ENCODE measurements around the gene WSB1.
A peak's percentile ranks its signal among the peaks of the same experiment; 100 is the strongest.

Gene WSB1

DNA sequence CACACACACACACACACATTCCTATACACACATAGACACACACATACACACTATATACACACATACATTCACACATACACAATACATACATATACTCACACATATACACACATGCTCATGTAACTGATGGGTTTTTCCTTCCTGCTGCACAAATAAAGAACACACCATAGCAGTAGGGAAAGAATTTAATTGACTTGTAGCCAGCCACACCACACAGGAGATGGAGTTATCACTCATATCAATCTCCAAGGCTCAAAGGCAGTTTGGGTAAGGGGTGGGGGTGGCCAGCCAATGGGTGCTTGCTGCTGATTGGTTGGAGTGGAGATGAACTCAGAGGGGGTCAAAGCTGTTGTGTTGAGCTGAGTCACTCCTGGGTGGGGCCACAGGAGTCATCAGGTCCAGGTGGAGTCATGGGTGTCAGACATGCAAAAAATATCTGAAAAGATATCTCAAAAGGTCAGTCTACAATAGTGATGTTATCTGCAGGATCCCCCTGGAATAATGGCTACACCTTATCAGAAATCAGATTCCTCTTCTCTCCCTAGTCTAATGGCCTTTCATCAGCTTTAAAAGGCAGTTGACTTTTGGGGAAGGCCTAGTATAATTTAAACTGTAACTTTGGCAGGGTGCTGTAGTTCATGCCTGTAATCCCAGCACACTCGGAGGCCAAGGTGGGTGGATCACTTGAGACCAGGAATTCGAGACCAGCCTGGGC lies 46.1 kb downstream of the WSB1 start:
- no peak for DNase-seq

- DNase-seq: no peak
Observed at GRCh38 chr17:27340575-27340974, 46.7 kb downstream of the WSB1 start.

DNA sequence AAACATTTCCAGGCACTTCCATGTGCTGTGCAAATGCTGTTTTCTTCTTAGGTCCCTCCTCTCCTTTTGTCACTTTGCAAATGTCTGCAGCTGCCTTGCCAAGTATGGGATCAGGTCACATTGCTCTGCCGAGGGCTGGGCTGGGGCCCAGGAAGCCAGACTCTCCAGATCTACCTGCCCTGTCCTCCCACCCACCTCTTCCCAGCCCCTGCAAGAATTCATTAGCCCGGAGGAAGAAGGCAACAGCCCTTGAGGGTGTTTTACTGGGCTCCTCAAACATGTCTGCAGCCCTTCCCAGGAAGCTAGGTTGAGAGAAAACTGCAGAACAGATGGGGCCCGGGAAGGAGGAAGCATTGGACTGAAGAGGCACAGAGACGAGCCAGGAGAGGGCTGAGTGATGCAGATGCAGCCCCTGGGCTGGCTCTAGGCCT lies 47.1 kb downstream of the WSB1 start:
- DNase-seq: no peak

- no peak for DNase-seq
Observed at GRCh38 chr17:27342059-27342458, 48.1 kb downstream of the WSB1 start.

GRCh38 chr17:27343294-27343693 lies 49.4 kb downstream of the WSB1 start:
- no peak for DNase-seq

GRCh38 chr17:27343977-27344607 lies 50.2 kb downstream of the WSB1 start:
- no peak for DNase-seq

- DNase-seq: no peak
Observed at GRCh38 chr17:27345141-27345904, 51.4 kb downstream of the WSB1 start.

- DNase-seq: no peak
Observed at GRCh38 chr17:27346228-27346899, 52.5 kb downstream of the WSB1 start.

GRCh38 chr17:27348196-27348595 lies 54.3 kb downstream of the WSB1 start:
- DNase-seq: no peak

DNA sequence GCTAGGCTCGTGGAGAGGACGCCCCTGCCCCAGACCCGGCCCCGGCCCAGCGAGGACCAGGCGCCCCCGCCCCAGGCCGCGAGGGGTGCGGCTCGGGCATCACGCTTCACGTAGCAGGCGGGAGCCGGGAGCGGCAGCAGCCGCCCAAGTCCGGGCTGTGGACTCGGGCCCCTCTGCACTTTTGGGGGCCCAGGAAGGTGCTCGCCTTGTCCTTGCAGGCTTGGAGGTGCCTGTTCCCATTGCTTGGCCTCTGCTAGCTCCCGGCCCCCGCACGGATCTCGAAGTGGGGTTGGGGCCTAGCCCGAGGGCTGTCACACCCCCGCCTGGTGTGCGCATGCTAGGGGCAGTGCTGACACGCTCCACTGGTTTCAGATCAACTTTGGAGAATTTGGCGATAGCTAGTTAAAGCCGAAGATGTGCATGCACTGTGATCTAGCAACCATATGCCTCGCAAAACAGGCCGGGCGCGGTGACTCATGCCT lies 55.7 kb downstream of the WSB1 start:
- no peak for DNase-seq

DNA sequence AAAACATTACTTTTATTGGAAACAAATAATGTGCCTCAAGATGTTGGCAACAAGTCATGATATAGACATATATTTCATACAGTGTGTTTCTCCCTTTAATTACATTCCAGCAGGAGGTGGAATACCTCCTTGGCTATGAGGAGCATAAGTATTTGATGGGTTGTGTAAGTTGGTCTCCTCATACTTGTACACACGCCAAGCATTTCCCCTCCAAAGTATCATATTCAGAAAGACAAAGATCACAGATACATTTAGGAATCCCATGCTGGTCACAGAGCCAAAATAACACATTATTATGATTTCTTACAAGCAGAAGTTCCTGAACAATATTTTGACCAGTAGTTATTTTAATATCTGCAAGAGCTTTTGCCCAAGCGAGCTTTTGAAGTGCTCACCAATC lies 57.8 kb downstream of the WSB1 start:
- DNase-seq: no peak

GRCh38 chr17:27352448-27353032 lies 58.6 kb downstream of the WSB1 start:
- no peak for DNase-seq

DNA sequence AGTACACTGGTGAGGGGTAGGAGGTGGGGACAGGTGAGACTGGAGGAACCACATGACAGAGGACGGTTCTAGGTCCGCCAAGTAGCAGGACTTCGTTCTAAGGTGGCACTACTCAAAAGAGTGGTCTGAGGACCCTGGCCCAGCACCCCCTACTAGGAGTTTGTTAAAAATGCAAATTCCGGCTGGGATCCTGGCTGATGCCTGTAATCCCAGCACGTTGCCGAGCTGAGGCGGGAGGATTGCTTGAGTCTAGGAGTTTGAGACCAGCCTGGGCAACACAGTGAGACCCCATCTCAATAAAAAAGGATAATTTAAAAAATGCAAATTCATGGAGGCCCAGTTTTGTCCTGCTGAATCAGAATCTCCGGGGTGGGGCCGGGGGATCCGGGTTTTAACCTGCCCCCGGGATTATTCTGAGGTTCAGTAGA lies 59.1 kb downstream of the WSB1 start:
- DNase-seq: no peak

DNA sequence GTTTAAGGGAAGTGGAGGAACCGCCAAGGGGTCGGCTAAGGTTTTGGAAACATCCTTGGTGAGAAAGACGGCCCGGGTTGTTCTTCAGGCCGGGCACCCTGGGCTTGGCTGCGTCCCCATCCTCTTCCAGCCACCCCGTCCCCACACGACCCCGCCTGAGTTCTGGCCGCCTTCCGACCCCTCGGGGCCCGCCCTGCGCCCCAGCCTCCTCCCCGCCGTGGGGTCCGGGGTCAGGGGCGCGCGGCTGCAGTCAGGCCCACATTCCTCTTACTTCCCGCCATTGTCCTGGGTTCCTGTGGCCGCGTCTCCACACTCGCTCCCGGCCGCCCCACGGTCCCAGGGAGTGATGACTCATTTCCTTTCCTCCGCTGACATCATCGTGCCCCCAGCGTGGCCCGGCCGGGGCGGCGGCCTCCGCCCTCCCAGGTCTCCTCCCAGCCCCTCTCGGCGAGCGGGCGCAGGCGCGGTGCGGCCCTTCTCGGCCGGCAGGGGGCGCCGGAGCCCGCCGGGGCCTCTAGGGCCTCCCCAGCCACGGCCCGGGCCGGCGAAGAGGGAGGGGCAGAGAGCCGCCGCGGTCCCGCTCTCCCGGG lies 59.6 kb downstream of the WSB1 start:
- peak; percentile 77 for DNase-seq

GRCh38 chr17:27354051-27354490 lies 60.2 kb downstream of the WSB1 start:
- DNase-seq: no peak

DNA sequence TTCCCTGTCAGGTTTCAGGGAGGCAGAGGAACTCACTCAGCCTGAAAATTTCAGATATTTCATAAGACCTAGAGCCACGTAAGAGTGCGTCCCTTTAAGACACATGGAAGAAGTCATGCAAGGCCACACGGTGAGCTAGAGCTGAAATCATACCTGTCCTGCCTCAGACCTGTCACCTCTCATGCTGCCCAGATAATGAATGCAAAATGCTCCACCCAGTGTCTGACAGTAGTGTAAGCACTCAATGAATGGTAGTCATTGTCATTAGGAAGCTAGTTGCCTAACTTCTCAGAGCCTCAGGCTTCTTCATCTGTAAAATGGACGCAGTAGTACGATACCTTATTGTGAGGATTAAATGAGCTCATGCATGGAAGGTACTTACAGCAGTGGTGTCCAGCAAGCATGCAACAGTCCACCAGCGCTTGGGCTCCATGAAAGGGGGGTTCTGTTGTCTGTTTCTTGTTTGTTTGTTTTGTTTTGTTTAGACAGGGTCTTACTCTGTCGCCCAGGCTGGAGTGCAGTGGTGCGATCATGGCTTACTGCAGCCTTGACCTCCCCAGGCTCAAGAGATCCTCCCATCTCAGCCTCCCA lies 60.7 kb downstream of the WSB1 start:
- DNase-seq: no peak

DNA sequence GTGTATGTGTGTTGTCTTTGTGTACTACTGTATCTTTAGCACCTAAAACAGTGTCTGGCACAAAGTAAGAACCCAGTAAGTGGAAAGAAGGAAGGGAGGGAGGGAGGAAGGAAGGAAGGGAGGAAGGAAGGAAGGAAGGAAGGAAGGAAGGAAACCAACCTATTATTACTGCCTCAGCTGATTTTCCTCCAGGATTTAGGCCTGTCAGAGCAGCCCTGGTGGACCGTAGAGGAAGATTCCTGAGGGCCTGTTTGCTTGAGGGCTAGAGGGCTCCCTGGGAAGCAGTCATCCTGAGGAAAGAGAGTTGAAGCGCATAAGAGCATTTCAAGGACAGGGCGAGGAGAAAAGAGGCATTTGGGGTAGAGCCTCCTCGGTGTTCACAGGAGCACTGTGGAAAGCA lies 61.5 kb downstream of the WSB1 start:
- DNase-seq: no peak

DNA sequence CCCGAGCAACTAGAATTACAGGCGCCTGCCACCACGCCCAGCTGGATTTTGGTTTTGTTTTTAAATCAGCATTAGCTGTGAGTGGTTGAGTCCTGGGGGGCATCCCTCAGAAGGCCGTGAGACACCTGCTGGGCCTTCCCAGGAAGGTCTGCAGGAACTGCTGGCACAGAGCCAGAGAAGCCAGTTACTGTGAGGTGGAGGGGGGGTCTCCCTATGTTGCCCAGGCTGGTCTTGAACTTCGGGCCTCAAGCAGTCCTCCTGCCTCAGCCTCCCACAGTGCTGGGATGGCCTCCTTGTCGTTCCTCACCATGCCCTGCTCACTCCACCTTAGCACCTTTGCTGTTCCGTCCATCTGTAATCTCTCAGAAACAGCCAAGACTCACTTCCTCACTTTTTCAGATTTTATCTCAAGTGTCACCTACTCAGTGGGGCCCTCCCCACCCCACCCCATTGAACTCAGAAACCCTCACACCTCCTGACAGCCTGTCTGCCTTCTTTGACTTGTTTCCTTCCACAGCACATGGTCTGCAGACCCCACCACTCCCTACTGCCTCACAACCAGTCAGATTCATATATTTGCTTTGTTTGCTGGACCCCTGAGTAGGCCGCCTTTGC lies 62.3 kb downstream of the WSB1 start:
- no peak for DNase-seq

DNA sequence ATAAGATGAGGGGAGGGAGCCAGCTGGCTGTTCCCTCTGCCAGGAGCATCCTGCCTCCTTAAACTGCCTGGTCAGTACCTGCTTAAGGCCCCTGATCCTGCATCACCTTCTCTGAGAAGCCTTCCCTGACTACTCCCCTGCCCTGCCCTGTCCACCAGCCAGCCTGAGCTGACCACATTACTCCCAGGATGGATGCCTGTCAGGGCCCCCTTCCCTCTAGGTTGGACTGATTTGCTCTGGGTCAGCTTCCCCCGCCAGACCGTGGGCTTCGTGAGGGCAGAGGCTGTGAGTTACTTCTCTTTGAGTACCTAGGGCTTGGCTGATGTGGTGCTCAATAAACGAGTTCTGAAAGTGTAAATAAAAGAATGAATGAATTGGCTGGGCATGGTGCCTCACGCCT lies 63.3 kb downstream of the WSB1 start:
- DNase-seq: no peak

GRCh38 chr17:27360507-27360906 lies 66.6 kb downstream of the WSB1 start:
- no peak for DNase-seq

DNA sequence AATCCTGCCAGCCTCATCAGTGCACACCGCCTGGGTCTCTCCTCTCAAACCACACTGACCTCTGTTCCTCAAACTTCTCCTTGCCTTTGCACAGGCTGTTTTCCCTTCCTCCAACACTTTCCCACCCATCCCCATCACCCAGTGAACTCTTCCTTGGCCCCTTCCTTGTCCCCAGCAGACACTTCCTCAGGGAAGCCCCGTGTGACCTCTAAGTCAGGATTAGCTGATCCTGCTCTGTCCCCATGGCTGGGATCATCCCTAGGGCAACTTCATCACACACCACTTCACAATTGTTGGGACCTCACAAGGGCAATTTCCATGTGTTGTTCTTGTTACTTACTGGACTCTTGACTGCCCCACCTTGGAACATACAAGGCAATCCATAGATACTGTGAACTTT lies 67.8 kb downstream of the WSB1 start:
- no peak for DNase-seq

DNA sequence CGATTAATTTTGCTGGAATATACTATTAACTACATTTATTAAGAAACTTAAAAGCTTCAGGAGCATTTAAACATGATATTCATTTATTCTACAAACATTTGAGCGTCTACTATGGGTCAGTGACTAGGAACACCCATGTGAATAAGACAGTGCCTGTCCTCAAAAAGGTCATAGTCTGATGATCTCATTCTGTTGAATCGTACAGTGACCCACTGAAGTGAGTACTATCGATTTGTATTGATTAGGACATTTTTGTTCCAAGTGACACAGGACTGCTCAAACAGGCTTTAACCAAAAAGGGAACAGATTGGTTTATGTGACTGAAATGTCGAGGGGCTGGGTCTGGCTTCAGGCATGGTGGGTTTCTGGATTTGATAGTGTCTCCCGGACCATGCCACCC lies 68.6 kb downstream of the WSB1 start:
- no peak for DNase-seq

All from DMS79 (cell line).